Lower lobe of right lung (tissue), 2 donors: ENCODE results near the gene HES3. TPM values are rescaled to one million over a fixed set of nuclear protein-coding genes. Genes with fewer than 3 reads are reported as not detected.

Source experiments
- ATAC-seq, 2 donors: fragments of 200-7000 bp; cut with Tn5 transposase; one replicate each; pipeline ENCODE4 v1.9.1; 2020 to 2022; ENCODE audit warnings: mild to moderate bottlenecking in 2 of 2, moderate library complexity in 2 of 2
- DNase-seq: peaks from one replicate; pipeline ENCODE4 v3.0.0-alpha.2; 2020
- H3K27ac ChIP-seq: fragments of 200-600 bp; one replicate; pipeline ENCODE4 v1.8.0; 2022
- H3K27me3 ChIP-seq: fragments of 200-600 bp; one replicate; pipeline ENCODE4 v1.8.0; 2022; ENCODE audit warnings: low read depth
- H3K36me3 ChIP-seq: fragments of 200-600 bp; one replicate; pipeline ENCODE4 v1.8.0; 2022; ENCODE audit warnings: mild to moderate bottlenecking
- H3K4me1 ChIP-seq: fragments of 200-600 bp; one replicate; pipeline ENCODE4 v1.8.0; 2022
- H3K4me3 ChIP-seq: fragments of 200-600 bp; one replicate; pipeline ENCODE4 v1.8.0; 2022; ENCODE audit warnings: mild to moderate bottlenecking
- H3K9me3 ChIP-seq: fragments of 200-600 bp; one replicate; pipeline ENCODE4 v1.8.0; 2022
- intact Hi-C: fragments of 100-400 bp; cut with DNase I; formaldehyde crosslinking; loops from one replicate; pipeline ENCODE4 v1.11.0; 2022
- total RNA-seq: library from RNA; stranded (reverse); fragmentation: NEBNext Ultra II Directional; extraction: Animal tissue kit (Norgen Biotek cat#: 25700); gene quantifications from one replicate; pipeline ENCODE4 v1.2.1, GENCODE V29; 2021
- TF ChIP-seq, protein P1 (sequence below): fragments of 200-600 bp; IDR thresholded peaks from one replicate; pipeline ENCODE4 v1.8.0; 2022; ENCODE audit warnings: antibody characterized with exemption, mild to moderate bottlenecking
- donor health status: DM: no; HTN: yes; CAD: no; lungs with severe emphysema.

The HES3 gene
- total RNA-seq, 1 donor from 2014 or later = not detected

DNA sequence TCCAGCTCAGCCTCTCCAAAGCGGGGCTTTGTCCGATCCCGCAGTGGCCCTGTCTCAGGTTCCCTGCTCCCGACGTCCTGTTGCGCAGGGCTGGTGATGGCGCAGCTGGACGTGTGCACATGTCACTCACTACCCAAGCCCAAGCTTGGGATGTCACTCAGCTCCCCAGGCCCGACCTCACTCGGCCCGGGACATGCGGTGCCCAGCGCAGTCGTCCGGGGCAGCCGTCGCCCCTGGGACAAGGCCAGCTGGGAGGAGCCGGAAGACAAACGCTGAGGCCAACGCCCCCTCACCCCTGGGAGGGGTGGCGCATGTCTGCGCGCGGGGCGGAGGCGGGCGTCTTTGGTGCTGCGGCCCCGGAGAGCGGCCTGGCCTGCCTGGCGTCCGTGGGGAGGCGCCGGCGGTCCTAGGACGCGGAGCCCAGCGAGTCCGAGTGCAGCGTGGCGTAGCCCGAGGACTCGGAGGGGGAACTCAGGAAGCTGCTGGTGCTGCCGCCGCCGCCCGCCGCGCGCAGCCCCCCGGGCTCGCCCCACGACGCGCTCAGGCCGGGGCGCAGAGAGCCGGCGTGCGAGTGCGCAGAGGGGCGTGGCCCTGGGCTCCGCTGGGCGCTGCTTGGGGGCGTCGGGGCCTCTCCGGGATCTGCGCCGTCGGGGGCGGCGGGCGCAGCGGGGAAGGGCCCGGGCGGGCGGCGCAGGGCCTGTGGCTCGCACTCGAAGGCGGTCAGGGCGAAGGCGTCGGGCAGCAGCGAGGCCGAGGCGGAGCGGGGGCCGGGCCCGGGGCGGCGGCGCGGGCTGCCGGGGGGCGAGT, 5.2 kb downstream of the HES3 start:
- Histone ChIP-seq H3K27ac (no peak overlapping the region), H3K4me1 (peaks cover 22% of the 10 kb centered on the region), H3K4me3 (peak overlapping the region; percentile 8), H3K9me3 (no peaks in the 10 kb centered on the region), H3K36me3 (peaks cover 4% of the 10 kb centered on the region), H3K27me3 (peaks cover 67% of the 10 kb centered on the region)
- TF ChIP-seq, protein P1, sequence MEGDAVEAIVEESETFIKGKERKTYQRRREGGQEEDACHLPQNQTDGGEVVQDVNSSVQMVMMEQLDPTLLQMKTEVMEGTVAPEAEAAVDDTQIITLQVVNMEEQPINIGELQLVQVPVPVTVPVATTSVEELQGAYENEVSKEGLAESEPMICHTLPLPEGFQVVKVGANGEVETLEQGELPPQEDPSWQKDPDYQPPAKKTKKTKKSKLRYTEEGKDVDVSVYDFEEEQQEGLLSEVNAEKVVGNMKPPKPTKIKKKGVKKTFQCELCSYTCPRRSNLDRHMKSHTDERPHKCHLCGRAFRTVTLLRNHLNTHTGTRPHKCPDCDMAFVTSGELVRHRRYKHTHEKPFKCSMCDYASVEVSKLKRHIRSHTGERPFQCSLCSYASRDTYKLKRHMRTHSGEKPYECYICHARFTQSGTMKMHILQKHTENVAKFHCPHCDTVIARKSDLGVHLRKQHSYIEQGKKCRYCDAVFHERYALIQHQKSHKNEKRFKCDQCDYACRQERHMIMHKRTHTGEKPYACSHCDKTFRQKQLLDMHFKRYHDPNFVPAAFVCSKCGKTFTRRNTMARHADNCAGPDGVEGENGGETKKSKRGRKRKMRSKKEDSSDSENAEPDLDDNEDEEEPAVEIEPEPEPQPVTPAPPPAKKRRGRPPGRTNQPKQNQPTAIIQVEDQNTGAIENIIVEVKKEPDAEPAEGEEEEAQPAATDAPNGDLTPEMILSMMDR = no peak
- ATAC-seq (peak in 1 of 2 donors; percentile 17), DNase-seq (no peak)
- intact Hi-C loops = no loop called here

DNA sequence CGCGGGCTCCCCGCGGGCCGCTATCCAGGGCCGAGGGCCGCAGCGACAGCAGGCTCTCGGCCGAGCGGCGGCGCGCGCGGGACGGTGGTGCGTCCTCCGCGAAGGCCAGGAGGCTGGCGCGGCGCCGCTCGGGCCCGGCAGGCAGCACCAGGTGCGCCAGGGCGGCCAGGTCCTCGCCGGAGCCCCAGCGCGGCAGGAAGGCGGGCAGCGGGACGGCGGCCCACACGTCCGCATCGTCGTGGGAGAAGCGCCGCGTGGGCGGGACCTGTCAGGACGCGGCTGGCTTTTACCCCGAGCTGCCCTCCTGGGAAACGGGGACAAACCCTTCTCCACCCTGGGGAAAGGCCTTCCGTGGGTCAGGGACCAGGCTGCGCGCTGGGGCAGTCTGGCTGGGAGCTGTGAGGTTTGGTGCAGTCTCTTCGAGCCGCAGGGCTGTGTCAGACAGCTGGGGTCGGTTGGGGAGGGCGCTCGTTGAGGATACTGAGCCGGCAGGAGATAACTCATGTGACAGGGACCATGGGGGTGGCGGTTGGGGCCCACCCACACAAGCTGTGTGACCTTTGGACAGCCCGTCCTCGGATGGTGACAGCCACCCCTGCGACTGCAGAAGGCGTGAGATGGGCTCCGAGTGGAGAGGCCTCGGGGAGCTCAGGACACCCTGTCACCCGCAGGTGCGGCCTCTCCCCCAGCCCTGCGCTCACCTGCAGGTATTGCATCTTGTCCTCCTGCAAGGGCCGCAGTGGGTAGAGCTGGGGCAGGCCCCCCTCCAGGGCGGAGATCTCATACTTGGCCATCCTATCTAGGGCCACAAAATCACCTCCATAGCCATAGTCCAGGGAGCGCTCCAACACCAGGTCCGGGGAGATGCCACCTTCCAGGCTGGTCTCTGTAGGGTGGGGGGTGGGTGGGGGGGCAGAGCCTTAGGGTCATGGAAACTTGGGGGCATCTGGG, 6.0 kb downstream of the HES3 start:
- no peak overlapping the region for H3K4me3 ChIP-seq
- TF ChIP-seq, protein P1 = no peak
- H3K4me1 ChIP-seq = peaks cover 22% of the 10 kb centered on the region
- DNase-seq (no peak), ATAC-seq (no peak)
- H3K9me3 ChIP-seq = no peaks in the 10 kb centered on the region
- H3K36me3 ChIP-seq = peaks cover 4% of the 10 kb centered on the region
- H3K27me3 ChIP-seq = peaks cover 61% of the 10 kb centered on the region
- no peak overlapping the region for H3K27ac ChIP-seq
- intact Hi-C loops = loop anchor here (10.0 kb wide), 1 partner anchor 95 kb away; no protein-coding TSS in a partner anchor

DNA sequence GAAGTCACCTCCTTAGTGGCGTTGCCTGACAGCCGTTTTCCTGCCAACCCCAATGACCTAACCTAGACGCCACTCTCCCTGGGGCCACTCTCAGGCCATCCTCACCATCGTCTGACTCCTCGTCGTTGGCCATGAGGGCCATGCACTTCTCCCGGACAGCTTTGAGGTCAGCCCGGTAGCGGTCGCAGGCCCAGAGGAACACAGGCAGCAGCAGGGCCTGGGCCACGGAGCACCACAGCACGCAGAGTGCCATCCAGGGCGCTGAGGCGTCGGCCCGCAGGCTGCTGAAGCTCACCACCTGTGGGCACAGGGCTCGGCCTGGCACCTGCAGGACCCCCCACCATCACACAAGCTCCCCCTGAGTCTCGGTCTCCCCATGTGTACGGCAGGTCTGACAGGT, 7.3 kb downstream of the HES3 start:
- intact Hi-C loops = loop anchor here (10.0 kb wide), 1 partner anchor 94 kb away; no protein-coding TSS in a partner anchor
- ATAC-seq (no peak), DNase-seq (no peak)
- TF ChIP-seq, protein P1 = no peak
- Histone ChIP-seq H3K9me3 (no peaks in the 10 kb centered on the region), H3K4me3 (no peak overlapping the region), H3K27ac (no peak overlapping the region), H3K27me3 (peaks cover 49% of the 10 kb centered on the region), H3K36me3 (peaks cover 4% of the 10 kb centered on the region), H3K4me1 (peaks cover 12% of the 10 kb centered on the region)

DNA sequence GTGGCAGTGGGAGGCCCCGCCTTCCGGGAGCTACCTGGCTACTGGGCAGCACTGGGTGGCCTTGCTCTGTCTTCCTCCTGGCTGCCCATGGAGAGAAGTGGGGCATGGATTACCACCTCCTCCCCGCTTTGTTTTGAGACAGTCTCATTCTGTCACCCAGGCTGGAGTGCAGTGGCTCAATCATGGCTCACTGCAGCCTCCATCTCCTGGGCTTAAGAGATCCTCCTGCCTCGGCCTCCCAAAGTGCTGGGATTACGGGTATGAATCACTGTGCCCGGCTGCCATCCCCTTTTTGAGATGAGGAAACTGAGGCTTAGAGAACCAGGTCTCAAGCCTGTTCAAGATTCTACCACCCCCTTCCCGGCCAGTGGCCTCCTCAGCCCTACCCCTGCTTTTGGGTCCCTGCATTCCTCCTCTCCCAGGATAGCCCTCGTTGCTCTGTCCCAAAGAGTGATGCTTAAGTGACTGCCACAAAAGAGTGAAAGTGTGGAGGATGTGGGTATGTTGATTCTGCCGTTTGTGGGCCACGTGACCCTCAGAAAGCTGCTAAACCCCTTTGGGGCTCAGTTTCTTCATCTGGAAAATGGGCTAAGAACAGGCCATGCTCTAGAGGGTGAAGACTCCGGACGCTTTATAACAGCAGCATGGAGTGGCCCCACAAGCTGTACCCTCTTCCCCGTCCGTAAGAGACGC, 7.8 kb downstream of the HES3 start:
- H3K36me3 ChIP-seq = peaks cover 4% of the 10 kb centered on the region
- ATAC-seq (no peak), DNase-seq (no peak)
- peaks cover 44% of the 10 kb centered on the region for H3K27me3 ChIP-seq
- intact Hi-C loops = loop anchor here (10.0 kb wide), 1 partner anchor 93 kb away; no protein-coding TSS in a partner anchor
- H3K9me3 ChIP-seq = no peaks in the 10 kb centered on the region
- TF ChIP-seq, protein P1 = no peak
- H3K4me1 ChIP-seq = peaks cover 6% of the 10 kb centered on the region
- no peak overlapping the region for H3K27ac ChIP-seq
- H3K4me3 ChIP-seq = no peak overlapping the region

DNA sequence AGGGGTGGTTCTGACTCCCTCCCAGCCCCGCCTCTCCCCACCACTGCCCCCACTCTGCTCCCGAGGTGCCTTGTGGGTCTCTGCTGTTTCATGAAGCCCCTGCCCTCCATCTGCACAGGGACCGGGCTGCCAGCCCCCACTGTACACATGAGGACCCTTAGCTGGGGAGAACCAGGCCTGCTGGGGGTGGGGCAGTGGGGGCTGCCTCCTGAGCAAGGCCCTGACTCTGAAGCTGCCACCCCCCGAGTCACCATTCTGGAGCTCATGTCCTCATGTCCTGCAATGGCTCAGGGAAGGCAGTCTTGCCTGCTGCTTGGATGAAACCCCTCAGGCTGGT, 8.4 kb downstream of the HES3 start:
- Histone ChIP-seq H3K4me1 (peaks cover 5% of the 10 kb centered on the region), H3K27me3 (peaks cover 40% of the 10 kb centered on the region), H3K4me3 (no peak overlapping the region), H3K36me3 (peaks cover 4% of the 10 kb centered on the region), H3K9me3 (no peaks in the 10 kb centered on the region), H3K27ac (no peak overlapping the region)
- DNase-seq (no peak), ATAC-seq (no peak)
- intact Hi-C loops = loop anchor here (10.0 kb wide), 1 partner anchor 92 kb away; no protein-coding TSS in a partner anchor
- TF ChIP-seq, protein P1 = no peak
